GM12878 (cell line): ENCODE results near the gene AK4. TPM values are rescaled to one million over a fixed set of nuclear protein-coding genes. Genes with fewer than 3 reads are reported as not detected.

Source experiments
- ATAC-seq: fragments of 200-7000 bp; cut with Tn5 transposase; 3 replicates; pipeline ENCODE4 v1.9.1; 2020; ENCODE audit warnings: mild to moderate bottlenecking, moderate library complexity
- BruUV-seq: library from RNA; stranded (reverse); fragments of 400-500 nt; replicated peaks from 2 replicates; lab custom pipeline; 2021; lab: Mats Ljungman, UMichigan
- CTCF ChIA-PET: fragments of 300-600 bp; sonication (Branson Sonifier 250); formaldehyde crosslinking; extraction: SDS; loops from one replicate; lab custom pipeline; 2021; ENCODE audit warnings: inconsistent platforms; lab: Yijun Ruan, JAX
- POLR2A ChIA-PET: fragments of 350-600 bp; formaldehyde crosslinking; extraction: SDS; loops from one replicate; lab custom pipeline; 2021; ENCODE audit warnings: inconsistent platforms; lab: Charles Lee
- RAD21 ChIA-PET: fragments of 300-600 bp; sonication (Branson Sonifier 250); formaldehyde crosslinking; loops from one replicate; lab custom pipeline; 2023; ENCODE audit warnings: antibody characterized with exemption; ENCODE audit not compliant: unreplicated experiment; lab: Charles Lee
- SMC1A ChIA-PET: fragments of 300-600 bp; sonication (Branson Sonifier 250); formaldehyde crosslinking; loops from one replicate; lab custom pipeline; 2023; ENCODE audit not compliant: unreplicated experiment, uncharacterized antibody; lab: Charles Lee
- DNase-seq: peaks from one replicate; pipeline ENCODE4 v3.0.0-alpha.2; 2011; ENCODE audit warnings: low read depth, low spot score
- FAIRE-seq: peaks from 3 replicates; lab custom pipeline; 2011; peaks lifted over from hg19 to GRCh38; lab: Jason Lieb, UNC
- H2AFZ ChIP-seq: 2 replicates; pipeline ENCODE4 v1.6.0; 2011; ENCODE audit warnings: low read depth, low read length, control low read depth; ENCODE audit not compliant: control insufficient read depth
- H3K27ac ChIP-seq: 2 replicates; pipeline ENCODE4 v1.5.1; 2011; ENCODE audit warnings: control low read depth; ENCODE audit not compliant: control insufficient read depth, insufficient read depth
- H3K27me3 ChIP-seq, 2 experiments: replicated peaks in 1 of 2; 2 replicates each; pipeline versions ENCODE4 v1.6.0 to v1.6.1; 2011; ENCODE audit warnings: low read length in 1 of 2; ENCODE audit not compliant: control insufficient read depth in 2 of 2, insufficient read depth in 2 of 2
- H3K36me3 ChIP-seq, 2 experiments: 2 replicates each; pipeline ENCODE4 v1.5.1; 2011; ENCODE audit warnings: low read length in 1 of 2; ENCODE audit not compliant: control insufficient read depth in 2 of 2, insufficient read depth in 2 of 2
- H3K4me1 ChIP-seq: 2 replicates; pipeline ENCODE4 v1.6.1; 2011; ENCODE audit warnings: mild to moderate bottlenecking, low read length, moderate library complexity, mixed read lengths; ENCODE audit not compliant: control insufficient read depth, insufficient read depth
- H3K4me2 ChIP-seq: 2 replicates; pipeline ENCODE4 v1.6.0; 2011; ENCODE audit warnings: control low read depth; ENCODE audit not compliant: control insufficient read depth, insufficient read depth
- H3K4me3 ChIP-seq: fragments of 200-600 bp; sonication (generic); 2 replicates; pipeline ENCODE4 v1.5.1; 2016
- H3K79me2 ChIP-seq: 2 replicates; pipeline ENCODE4 v1.6.0; 2011; ENCODE audit warnings: low read length; ENCODE audit not compliant: control insufficient read depth, insufficient read depth
- H3K9ac ChIP-seq: 2 replicates; pipeline ENCODE4 v1.8.0; 2011; ENCODE audit warnings: low read length, control low read depth, mixed read lengths; ENCODE audit not compliant: control insufficient read depth, insufficient read depth
- H3K9me3 ChIP-seq: replicated peaks from 3 replicates; pipeline ENCODE4 v1.5.1; 2011; ENCODE audit warnings: mild to moderate bottlenecking, low read length; ENCODE audit not compliant: control insufficient read depth, insufficient read depth
- H4K20me1 ChIP-seq: 2 replicates; pipeline ENCODE4 v1.6.0; 2011; ENCODE audit not compliant: control insufficient read depth, insufficient read depth
- NFYB ChIP-seq: IDR thresholded peaks from 2 replicates; pipeline ENCODE4 v1.6.1; 2011; ENCODE audit warnings: low read depth, mild to moderate bottlenecking, low read length, improper control_type of control experiment, moderate library complexity; ENCODE audit not compliant: insufficient read depth
- NRF1 ChIP-seq: conservative IDR thresholded peaks from 2 replicates; pipeline ENCODE4 v1.6.1; 2011; ENCODE audit warnings: mild to moderate bottlenecking, low read depth, low read length, improper control_type of control experiment
- SMC3 ChIP-seq: IDR thresholded peaks from 2 replicates; pipeline ENCODE4 v1.6.1; 2011; ENCODE audit warnings: low read length, improper control_type of control experiment, borderline replicate concordance
- YBX1 ChIP-seq: fragments of 450-650 bp; IDR thresholded peaks from 2 replicates; pipeline ENCODE4 v1.6.1; 2016; ENCODE audit warnings: antibody characterized with exemption
- WGBS: methylation state at CpG from one replicate; pipeline ENCODE4 v1.1.6; 2016; ENCODE audit warnings: low lambda C conversion rate; ENCODE audit not compliant: insufficient replicate concordance, insufficient coverage; ENCODE audit errors: missing lambda C conversion rate; 5-methylcytosine and 5-hydroxymethylcytosine counted together
- in situ Hi-C: fragments of 300-500 bp; cut with MboI; formaldehyde crosslinking; loops from 9 replicates; pipeline ENCODE4 v1.14.3; 2018; ENCODE audit warnings: mixed read lengths
- intact Hi-C: fragments of 100-400 bp; cut with micrococcal nuclease; formaldehyde crosslinking; loops from one replicate; pipeline ENCODE4 v1.14.2; 2022; ENCODE audit not compliant: unreplicated experiment
- polyA plus RNA-seq, 11 experiments: library from polyadenylated mRNA; depleted of rRNA in 4 of 11; unstranded in 6 of 11; stranded (reverse) in 5 of 11; fragments of >200 nt; fragmentation: Nextera tagmentation in 4 of 11; fragmentation: Illumina TruSeq in 1 of 11; extraction: Ambion mirVana in 4 of 11; extraction: Trizol in 1 of 11; gene quantifications; 1 replicate in 1 of 11; 2 replicates in 10 of 11; pipeline versions ENCODE4 v1.2.1 to v1.2.3, GENCODE V29; 2011 to 2016; ENCODE audit warnings: inconsistent platforms in 2 of 11, missing spikeins in 2 of 11, low read depth in 1 of 11
- total RNA-seq, 4 experiments: library from RNA; depleted of rRNA in 3 of 4; stranded (reverse); fragments of >200 nt in 3 of 4; fragmentation: Illumina TruSeq in 1 of 4; extraction: Trizol in 1 of 4; gene quantifications; 2 replicates each; pipeline versions ENCODE4 v1.2.1 to v1.2.3, GENCODE V29; 2013 to 2021
- TF ChIP-seq, protein P1 (sequence below): fragments of 450-650 bp; formaldehyde crosslinking; IDR thresholded peaks from 2 replicates; pipeline ENCODE4 v1.4.0; 2020; ENCODE audit warnings: mild to moderate bottlenecking, moderate library complexity

AK4 gene
- total and polyA plus RNA-seq, 10 of the 15 experiments (the other 5 are each of a cell fraction or from before 2014, with no cell fraction given) = 23.9 to 161 (median 49.0) TPM

DNA sequence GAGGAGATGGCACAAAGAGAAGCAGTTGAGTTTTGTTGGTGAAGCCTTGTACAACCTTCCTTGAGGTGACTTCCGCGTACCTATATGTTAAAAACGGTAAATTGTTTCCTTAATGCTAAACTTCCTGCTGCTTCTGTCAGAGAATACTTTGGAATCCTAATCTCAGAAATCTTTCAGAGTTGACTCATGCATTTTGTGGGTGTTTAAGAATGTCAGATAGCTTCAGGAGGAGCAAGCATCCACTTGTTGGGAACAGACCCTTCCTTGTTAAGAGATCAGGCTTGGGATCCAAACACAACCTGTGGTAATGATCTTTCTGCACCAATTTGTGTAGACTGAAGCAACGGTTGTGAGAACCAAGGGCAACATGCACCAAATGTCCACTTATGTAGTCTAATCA lies 29.5 kb downstream of the AK4 start:
- H3K36me3 ChIP-seq = 0 out of 4 replicates have a peak, but pooled peaks cover 0 to 4% of the 10 kb centered on the region in 2 experiments
- TF ChIP-seq NRF1 = no peak
- TF ChIP-seq, protein P1, sequence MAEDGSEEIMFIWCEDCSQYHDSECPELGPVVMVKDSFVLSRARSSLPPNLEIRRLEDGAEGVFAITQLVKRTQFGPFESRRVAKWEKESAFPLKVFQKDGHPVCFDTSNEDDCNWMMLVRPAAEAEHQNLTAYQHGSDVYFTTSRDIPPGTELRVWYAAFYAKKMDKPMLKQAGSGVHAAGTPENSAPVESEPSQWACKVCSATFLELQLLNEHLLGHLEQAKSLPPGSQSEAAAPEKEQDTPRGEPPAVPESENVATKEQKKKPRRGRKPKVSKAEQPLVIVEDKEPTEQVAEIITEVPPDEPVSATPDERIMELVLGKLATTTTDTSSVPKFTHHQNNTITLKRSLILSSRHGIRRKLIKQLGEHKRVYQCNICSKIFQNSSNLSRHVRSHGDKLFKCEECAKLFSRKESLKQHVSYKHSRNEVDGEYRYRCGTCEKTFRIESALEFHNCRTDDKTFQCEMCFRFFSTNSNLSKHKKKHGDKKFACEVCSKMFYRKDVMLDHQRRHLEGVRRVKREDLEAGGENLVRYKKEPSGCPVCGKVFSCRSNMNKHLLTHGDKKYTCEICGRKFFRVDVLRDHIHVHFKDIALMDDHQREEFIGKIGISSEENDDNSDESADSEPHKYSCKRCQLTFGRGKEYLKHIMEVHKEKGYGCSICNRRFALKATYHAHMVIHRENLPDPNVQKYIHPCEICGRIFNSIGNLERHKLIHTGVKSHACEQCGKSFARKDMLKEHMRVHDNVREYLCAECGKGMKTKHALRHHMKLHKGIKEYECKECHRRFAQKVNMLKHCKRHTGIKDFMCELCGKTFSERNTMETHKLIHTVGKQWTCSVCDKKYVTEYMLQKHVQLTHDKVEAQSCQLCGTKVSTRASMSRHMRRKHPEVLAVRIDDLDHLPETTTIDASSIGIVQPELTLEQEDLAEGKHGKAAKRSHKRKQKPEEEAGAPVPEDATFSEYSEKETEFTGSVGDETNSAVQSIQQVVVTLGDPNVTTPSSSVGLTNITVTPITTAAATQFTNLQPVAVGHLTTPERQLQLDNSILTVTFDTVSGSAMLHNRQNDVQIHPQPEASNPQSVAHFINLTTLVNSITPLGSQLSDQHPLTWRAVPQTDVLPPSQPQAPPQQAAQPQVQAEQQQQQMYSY (CRISPR knock-in tag) = no peak
- no peak for TF ChIP-seq SMC3
- TF ChIP-seq NFYB = no peak
- TF ChIP-seq YBX1 = no peak
- peaks cover 70% of the 10 kb centered on the region for H3K79me2 ChIP-seq
- no peak overlapping the region for H2AFZ ChIP-seq
- no peak overlapping the region for H3K4me3 ChIP-seq
- no peak overlapping the region for H3K27ac ChIP-seq
- H3K4me1 ChIP-seq = peaks cover 31% of the 10 kb centered on the region
- no TSS peak for BruUV-seq
- H3K4me2 ChIP-seq = no peak overlapping the region
- H3K9me3 ChIP-seq = no peaks in the 10 kb centered on the region; the same call in 2 of the 3 replicates
- ChIA-PET SMC1A (interaction anchor here (1.1 to 1.4 kb wide), 3 partner anchors 12 to 21 kb away, joined by 3 to 6 read pairs (median 4); no protein-coding TSS in a partner anchor), CTCF (interaction anchor here (0.6 to 1.5 kb wide), 4 partner anchors 12 to 103 kb away, joined by 3 to 4 read pairs (median 4); no protein-coding TSS in a partner anchor), POLR2A (interaction anchor here (0.8 kb wide), 1 partner anchor 233 kb away, joined by 3 read pairs; no protein-coding TSS in a partner anchor), RAD21 (no interaction called here)
- FAIRE-seq (no peak), ATAC-seq (no peak), DNase-seq (no peak)
- H3K9ac ChIP-seq = no peak overlapping the region
- WGBS = 80% methylated on average over 4 of the region's 4 CpGs
- in situ Hi-C loops = no loop called here
- no peaks in the 10 kb centered on the region for H3K27me3 ChIP-seq
- peaks cover 3% of the 10 kb centered on the region; the same call in 1 of the 2 replicates for H4K20me1 ChIP-seq
- intact Hi-C loops = no loop called here
